Measurements from ENCODE around the gene ZNF497.
"Not testable (repeated sequence)": the region's sequence is repeated elsewhere in the genome, so short reads cannot be mapped to it uniquely, and the experiment has no call there.

ZNF497 gene

GRCh38 chr19:58351990-58352755 is 10.4 kb downstream of the ZNF497 start:
- no peaks in the 10 kb centered on the region for H3K4me1 ChIP-seq (ENCODE audit: control insufficient read depth, insufficient read depth, low read length, unreplicated experiment)
- no peak overlapping the region for H3K27ac ChIP-seq (ENCODE audit: low read depth, low read length)
- no peaks in the 10 kb centered on the region for H3K36me3 ChIP-seq (ENCODE audit: insufficient read depth, low read length)
- no peak overlapping the region for H2AFZ ChIP-seq (ENCODE audit: low read length, unreplicated experiment)
- H3K27me3 ChIP-seq (ENCODE audit: insufficient read depth, low read length): no peaks in the 10 kb centered on the region
- peaks cover 22% of the 10 kb centered on the region for H3K79me2 ChIP-seq (ENCODE audit: control insufficient read depth, insufficient read depth, low read length, unreplicated experiment)
- H3K4me3 ChIP-seq (ENCODE audit: low read depth, low read length): no peak overlapping the region

GRCh38 chr19:58351558-58351878 is 11.0 kb downstream of the ZNF497 start:
- Histone ChIP-seq H3K4me1 (ENCODE audit: control insufficient read depth, insufficient read depth, low read length, unreplicated experiment) (no peaks in the 10 kb centered on the region), H3K27me3 (ENCODE audit: insufficient read depth, low read length) (no peaks in the 10 kb centered on the region), H3K4me3 (ENCODE audit: low read depth, low read length) (no peak overlapping the region), H3K27ac (ENCODE audit: low read depth, low read length) (no peak overlapping the region), H3K36me3 (ENCODE audit: insufficient read depth, low read length) (no peaks in the 10 kb centered on the region), H2AFZ (ENCODE audit: low read length, unreplicated experiment) (no peak overlapping the region), H3K79me2 (ENCODE audit: control insufficient read depth, insufficient read depth, low read length, unreplicated experiment) (peaks cover 22% of the 10 kb centered on the region)

DNA sequence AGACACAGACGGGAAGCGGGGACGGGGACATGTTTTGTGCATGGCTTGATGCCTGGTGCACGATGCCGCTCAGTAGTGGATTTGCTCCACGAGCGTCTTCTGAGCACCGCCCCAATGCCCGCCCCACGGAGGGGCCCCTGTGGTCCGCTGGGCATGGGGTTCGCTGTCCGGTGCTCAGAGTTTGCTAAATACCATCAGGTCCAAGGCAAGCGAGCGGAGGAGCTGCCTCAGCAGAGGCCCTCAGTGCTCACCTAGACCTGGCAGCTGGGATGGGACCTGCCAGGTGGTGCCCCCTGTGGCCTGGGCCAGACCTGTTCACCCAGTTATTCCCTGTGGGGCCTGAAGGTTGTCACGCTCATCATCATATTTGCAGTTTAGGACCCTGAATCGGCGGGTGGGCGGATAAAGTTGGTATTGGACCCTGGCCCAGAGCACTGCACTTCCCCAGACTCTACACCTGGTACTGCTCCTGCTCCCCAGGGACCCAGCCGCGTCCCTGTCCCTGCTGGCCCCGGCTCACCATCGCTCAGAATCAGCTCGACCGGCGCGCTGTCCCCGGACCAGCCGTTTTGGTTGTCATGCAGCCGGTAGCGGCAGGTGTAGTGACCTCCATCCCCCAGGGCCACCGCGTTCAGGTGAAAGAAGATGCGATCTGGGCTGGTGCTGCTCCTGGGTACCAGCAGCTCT is 11.5 kb downstream of the ZNF497 start:
- H3K27ac ChIP-seq (ENCODE audit: low read depth, low read length): no peak overlapping the region
- no peaks in the 10 kb centered on the region for H3K36me3 ChIP-seq (ENCODE audit: insufficient read depth, low read length)
- no peaks in the 10 kb centered on the region for H3K4me1 ChIP-seq (ENCODE audit: control insufficient read depth, insufficient read depth, low read length, unreplicated experiment)
- H3K27me3 ChIP-seq (ENCODE audit: insufficient read depth, low read length): no peaks in the 10 kb centered on the region
- H2AFZ ChIP-seq (ENCODE audit: low read length, unreplicated experiment): no peak overlapping the region
- peaks cover 22% of the 10 kb centered on the region for H3K79me2 ChIP-seq (ENCODE audit: control insufficient read depth, insufficient read depth, low read length, unreplicated experiment)
- no peak overlapping the region for H3K4me3 ChIP-seq (ENCODE audit: low read depth, low read length)

- H3K27ac ChIP-seq (ENCODE audit: low read depth, low read length): no peak overlapping the region
- H3K4me1 ChIP-seq (ENCODE audit: control insufficient read depth, insufficient read depth, low read length, unreplicated experiment): no peaks in the 10 kb centered on the region
- H2AFZ ChIP-seq (ENCODE audit: low read length, unreplicated experiment): no peak overlapping the region
Measured at GRCh38 chr19:58350001-58350861, 12.3 kb downstream of the ZNF497 start.

DNA sequence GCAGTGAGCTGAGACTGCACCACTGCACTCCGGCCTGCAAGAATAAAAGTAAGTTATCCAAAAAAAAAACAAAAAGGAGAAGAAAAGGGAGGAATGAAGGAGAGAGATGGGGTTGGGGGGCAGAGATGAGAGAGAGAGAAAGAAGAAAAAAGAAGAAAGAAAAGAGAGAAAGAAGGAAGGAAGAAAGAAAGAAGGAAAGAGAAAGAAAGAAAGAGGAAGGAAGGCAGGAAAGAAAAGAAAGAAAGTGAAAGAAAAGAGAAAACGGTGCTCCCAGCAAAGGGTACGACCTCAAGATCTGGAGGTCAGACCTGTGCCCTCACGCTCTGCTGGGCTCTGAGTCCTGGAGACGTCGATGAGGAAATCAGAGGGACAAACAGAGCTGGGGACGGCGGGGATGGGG is 13.0 kb downstream of the ZNF497 start:
- Histone ChIP-seq H3K27me3 (ENCODE audit: insufficient read depth, low read length) (no peaks in the 10 kb centered on the region), H3K4me3 (ENCODE audit: low read depth, low read length) (peak overlapping the region; percentile 54), H3K79me2 (ENCODE audit: control insufficient read depth, insufficient read depth, low read length, unreplicated experiment) (peaks cover 22% of the 10 kb centered on the region), H3K36me3 (ENCODE audit: insufficient read depth, low read length) (no peaks in the 10 kb centered on the region), H3K4me1 (ENCODE audit: control insufficient read depth, insufficient read depth, low read length, unreplicated experiment) (no peaks in the 10 kb centered on the region), H2AFZ (ENCODE audit: low read length, unreplicated experiment) (no peak overlapping the region), H3K27ac (ENCODE audit: low read depth, low read length) (no peak overlapping the region)

More at GRCh38 chr19:58350001-58350861, 12.3 kb downstream of the ZNF497 start:
- Histone ChIP-seq H3K27me3 (ENCODE audit: insufficient read depth, low read length) (no peaks in the 10 kb centered on the region), H3K36me3 (ENCODE audit: insufficient read depth, low read length) (no peaks in the 10 kb centered on the region), H3K4me3 (ENCODE audit: low read depth, low read length) (peak overlapping the region; percentile 54), H3K79me2 (ENCODE audit: control insufficient read depth, insufficient read depth, low read length, unreplicated experiment) (peaks cover 22% of the 10 kb centered on the region)

DNA sequence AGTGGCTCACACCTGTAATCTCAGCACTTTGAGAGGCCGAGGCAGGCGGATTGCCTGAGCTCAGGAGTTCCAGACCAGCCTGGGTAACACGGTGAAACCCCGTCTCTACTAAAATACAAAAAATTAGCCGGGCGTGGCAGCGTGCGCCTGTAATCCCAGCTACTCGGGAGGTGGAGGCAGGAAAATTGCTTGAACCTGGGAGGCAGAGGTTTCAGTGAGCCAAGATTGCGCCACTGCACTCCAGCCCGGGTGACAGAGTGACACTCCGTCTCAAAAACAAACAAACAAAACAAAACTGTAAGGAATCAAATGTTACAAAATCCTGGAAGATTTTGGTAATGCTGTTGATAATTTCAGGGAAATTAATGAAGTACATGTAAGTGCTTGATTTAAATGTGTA is 14.5 kb downstream of the ZNF497 start:
- not testable (repeated sequence) for H3K27ac ChIP-seq (ENCODE audit: low read depth, low read length)

DNA sequence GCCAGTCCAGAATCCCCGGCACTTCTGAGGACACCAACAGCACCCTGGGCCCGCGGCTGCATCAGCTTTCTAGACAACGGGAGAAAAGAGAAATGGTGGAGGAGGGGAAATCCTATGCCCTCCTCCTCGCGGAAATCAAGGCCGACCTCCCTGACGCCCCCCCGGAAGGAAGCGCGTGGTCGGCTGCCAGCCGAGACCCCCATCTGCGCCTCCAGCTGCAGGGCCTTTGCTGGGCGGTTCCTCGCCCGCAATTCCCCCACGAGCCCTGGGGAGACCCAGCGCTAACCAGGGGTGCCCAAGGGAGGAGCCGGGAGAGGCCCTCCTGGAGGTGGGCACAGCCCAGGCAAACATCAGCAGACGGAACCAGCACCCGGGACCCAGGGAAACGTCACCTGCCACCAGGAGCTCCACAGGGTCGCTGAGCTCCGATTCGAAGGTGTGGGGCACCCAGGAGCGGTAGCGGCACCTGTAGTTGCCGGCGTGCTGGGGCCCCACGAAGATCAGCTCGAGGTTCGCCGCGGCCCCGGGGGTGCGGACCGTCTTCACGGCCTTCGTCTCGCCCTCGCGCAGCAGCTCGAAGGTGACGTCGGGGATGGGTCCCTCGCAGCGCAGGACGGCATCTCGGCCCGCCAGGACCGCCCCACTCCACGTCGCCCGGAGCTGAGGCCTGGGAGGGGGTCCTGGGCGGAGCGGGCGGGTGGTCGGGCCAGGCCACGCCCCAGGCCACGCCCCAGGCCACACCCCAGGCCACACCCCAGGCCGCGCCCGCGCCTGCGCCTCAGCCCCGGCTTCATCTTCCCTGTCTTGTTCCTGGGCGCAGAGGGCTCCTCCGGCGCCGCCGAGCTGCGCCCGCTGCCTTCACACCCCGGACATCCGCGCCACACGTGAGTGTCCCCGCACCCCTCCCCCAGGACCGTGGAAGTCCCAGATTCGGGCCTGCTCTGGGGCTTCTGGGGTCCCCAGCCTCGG is 15.3 kb downstream of the ZNF497 start:
- Histone ChIP-seq H3K79me2 (ENCODE audit: control insufficient read depth, insufficient read depth, low read length, unreplicated experiment) (peaks cover 22% of the 10 kb centered on the region), H3K36me3 (ENCODE audit: insufficient read depth, low read length) (no peaks in the 10 kb centered on the region; the same call in 1 of the 2 replicates), H3K4me3 (ENCODE audit: low read depth, low read length) (peak overlapping the region; percentile 84), H3K27me3 (ENCODE audit: insufficient read depth, low read length) (no peaks in the 10 kb centered on the region), H3K27ac (ENCODE audit: low read depth, low read length) (no peak overlapping the region), H2AFZ (ENCODE audit: low read length, unreplicated experiment) (peak overlapping the region; percentile 45), H3K4me1 (ENCODE audit: control insufficient read depth, insufficient read depth, low read length, unreplicated experiment) (no peaks in the 10 kb centered on the region)

More for the DNA sequence above, 14.5 kb downstream of the ZNF497 start:
- H3K4me1 ChIP-seq (ENCODE audit: control insufficient read depth, insufficient read depth, low read length, unreplicated experiment); H2AFZ ChIP-seq (ENCODE audit: low read length, unreplicated experiment); H3K27me3 ChIP-seq (ENCODE audit: insufficient read depth, low read length); H3K36me3 ChIP-seq (ENCODE audit: insufficient read depth, low read length): not testable (repeated sequence)
- H3K4me3 ChIP-seq (ENCODE audit: low read depth, low read length): peak overlapping the region; percentile 84
- peaks cover 22% of the 10 kb centered on the region for H3K79me2 ChIP-seq (ENCODE audit: control insufficient read depth, insufficient read depth, low read length, unreplicated experiment)

GRCh38 chr19:58345558-58345957 is 17.0 kb downstream of the ZNF497 start:
- Histone ChIP-seq H3K4me1 (ENCODE audit: control insufficient read depth, insufficient read depth, low read length, unreplicated experiment) (no peaks in the 10 kb centered on the region), H3K27me3 (ENCODE audit: insufficient read depth, low read length) (no peaks in the 10 kb centered on the region), H3K27ac (ENCODE audit: low read depth, low read length) (no peak overlapping the region), H3K36me3 (ENCODE audit: insufficient read depth, low read length) (no peaks in the 10 kb centered on the region; the same call in 1 of the 2 replicates), H2AFZ (ENCODE audit: low read length, unreplicated experiment) (no peak overlapping the region), H3K79me2 (ENCODE audit: control insufficient read depth, insufficient read depth, low read length, unreplicated experiment) (peaks cover 19% of the 10 kb centered on the region), H3K4me3 (ENCODE audit: low read depth, low read length) (no peak overlapping the region)

GRCh38 chr19:58338825-58339558 is 23.6 kb downstream of the ZNF497 start:
- Histone ChIP-seq H3K27ac (ENCODE audit: low read depth, low read length) (no peak overlapping the region), H3K79me2 (ENCODE audit: control insufficient read depth, insufficient read depth, low read length, unreplicated experiment) (no peaks in the 10 kb centered on the region), H3K4me3 (ENCODE audit: low read depth, low read length) (no peak overlapping the region), H3K4me1 (ENCODE audit: control insufficient read depth, insufficient read depth, low read length, unreplicated experiment) (no peaks in the 10 kb centered on the region), H3K36me3 (ENCODE audit: insufficient read depth, low read length) (peaks cover 21% of the 10 kb centered on the region), H3K27me3 (ENCODE audit: insufficient read depth, low read length) (no peaks in the 10 kb centered on the region), H2AFZ (ENCODE audit: low read length, unreplicated experiment) (no peak overlapping the region)
